IPS-18a (cell line): ENCODE data around the gene RXYLT1.
"Not testable (repeated sequence)": the region's sequence is repeated elsewhere in the genome, so short reads cannot be mapped to it uniquely, and the experiment has no call there.

ENCODE experiments used
- H3K27ac ChIP-seq: one replicate; pipeline ENCODE4 v1.5.1; 2013; ENCODE audit warnings: low read length
- H3K27me3 ChIP-seq: one replicate; pipeline ENCODE4 v1.6.1; 2013; ENCODE audit warnings: mild to moderate bottlenecking, low read length; ENCODE audit not compliant: control insufficient read depth, insufficient read depth
- H3K36me3 ChIP-seq: one replicate; pipeline ENCODE4 v1.6.1; 2013; ENCODE audit warnings: low read depth, low read length; ENCODE audit not compliant: control insufficient read depth
- H3K4me1 ChIP-seq: one replicate; pipeline ENCODE4 v1.6.1; 2013; ENCODE audit warnings: low read depth, low read length; ENCODE audit not compliant: control insufficient read depth
- H3K4me3 ChIP-seq: one replicate; pipeline ENCODE4 v1.5.1; 2013; ENCODE audit warnings: low read length
- H3K9ac ChIP-seq: one replicate; pipeline ENCODE4 v1.6.1; 2013; ENCODE audit warnings: mild to moderate bottlenecking, low read length, moderate library complexity
- H3K9me3 ChIP-seq: one replicate; pipeline ENCODE4 v1.6.1; 2013; ENCODE audit warnings: low read depth, low read length; ENCODE audit not compliant: control insufficient read depth

RXYLT1 gene, protein sequence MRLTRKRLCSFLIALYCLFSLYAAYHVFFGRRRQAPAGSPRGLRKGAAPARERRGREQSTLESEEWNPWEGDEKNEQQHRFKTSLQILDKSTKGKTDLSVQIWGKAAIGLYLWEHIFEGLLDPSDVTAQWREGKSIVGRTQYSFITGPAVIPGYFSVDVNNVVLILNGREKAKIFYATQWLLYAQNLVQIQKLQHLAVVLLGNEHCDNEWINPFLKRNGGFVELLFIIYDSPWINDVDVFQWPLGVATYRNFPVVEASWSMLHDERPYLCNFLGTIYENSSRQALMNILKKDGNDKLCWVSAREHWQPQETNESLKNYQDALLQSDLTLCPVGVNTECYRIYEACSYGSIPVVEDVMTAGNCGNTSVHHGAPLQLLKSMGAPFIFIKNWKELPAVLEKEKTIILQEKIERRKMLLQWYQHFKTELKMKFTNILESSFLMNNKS

DNA sequence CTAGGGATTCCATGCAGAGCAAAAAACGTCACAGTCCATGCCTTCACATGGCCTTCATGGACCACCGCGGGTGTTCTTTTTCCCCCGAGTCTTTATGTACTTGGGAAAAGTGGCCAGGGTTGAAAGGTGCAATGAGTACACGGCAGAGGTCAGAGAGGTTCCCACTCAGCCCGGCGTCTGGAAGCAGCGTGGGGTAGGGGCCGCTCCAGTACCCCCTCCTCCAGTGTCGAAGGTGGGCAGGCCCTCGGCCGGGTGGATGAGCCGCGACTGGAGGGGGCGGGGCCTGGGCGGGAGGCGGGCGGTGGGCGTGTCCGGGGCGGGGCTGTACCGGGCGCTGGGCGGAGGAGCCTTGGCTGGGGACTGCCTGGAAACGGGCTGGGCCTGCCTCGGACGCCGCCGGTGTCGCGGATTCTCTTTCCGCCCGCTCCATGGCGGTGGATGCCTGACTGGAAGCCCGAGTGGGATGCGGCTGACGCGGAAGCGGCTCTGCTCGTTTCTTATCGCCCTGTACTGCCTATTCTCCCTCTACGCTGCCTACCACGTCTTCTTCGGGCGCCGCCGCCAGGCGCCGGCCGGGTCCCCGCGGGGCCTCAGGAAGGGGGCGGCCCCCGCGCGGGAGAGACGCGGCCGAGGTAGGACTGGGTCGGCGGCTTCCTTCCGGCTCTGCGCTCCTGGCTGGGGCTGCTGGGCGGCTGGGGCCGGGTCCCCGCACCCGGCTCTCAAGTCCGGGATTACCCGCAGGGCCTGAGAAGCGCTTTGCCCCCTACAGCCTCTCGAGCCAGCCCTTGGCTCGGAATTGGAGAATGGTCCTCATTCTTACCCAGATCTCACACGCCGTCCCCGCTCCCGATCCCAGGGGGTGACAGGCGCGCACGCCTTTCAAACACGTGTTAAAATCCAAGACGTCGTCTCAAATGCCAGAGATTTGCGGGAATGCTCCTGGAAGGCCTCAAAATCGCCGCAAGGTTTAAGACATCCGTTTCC lies at the start of gene RXYLT1:
Gene RXYLT1 (plus strand): TSS at position 412 of the 984 bp plus-strand sequence. CDS start 52 bp downstream, at position 464.
- peaks cover 4% of the 10 kb centered on the region for H3K27me3 ChIP-seq
- no peaks in the 10 kb centered on the region for H3K9me3 ChIP-seq
- H3K4me3 ChIP-seq: peak within 1 kb of the TSS; percentile 88
- peak within 1 kb of the TSS; percentile 77 for H3K27ac ChIP-seq
- H3K9ac ChIP-seq: peak within 1 kb of the TSS; percentile 83
- H3K4me1 ChIP-seq: peaks cover 6% of the 10 kb centered on the region
- H3K36me3 ChIP-seq: peaks cover 20% of the 10 kb centered on the region

DNA sequence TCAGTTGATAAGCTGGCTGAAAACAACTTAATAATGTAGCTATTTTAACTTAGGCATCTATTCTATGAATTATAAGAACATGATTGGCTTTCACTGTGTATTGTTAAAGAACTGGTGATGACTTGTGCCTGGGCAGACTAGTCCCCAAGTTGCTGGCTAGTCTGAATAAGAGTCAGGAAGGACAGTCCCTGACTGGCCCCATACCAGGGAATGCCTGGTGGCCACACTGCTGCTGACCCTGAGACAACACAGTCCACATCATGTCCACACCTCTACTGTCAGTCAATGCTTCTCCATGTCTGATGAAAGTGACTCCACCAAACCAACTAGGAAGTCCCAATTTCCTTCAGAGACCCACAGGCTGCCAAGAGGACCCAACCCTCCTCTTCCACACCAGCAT lies 46.9 kb upstream of the RXYLT1 start:
- H3K27ac ChIP-seq, H3K27me3 ChIP-seq, H3K9me3 ChIP-seq, H3K36me3 ChIP-seq, H3K4me3 ChIP-seq, H3K9ac ChIP-seq, H3K4me1 ChIP-seq: not testable (repeated sequence)

DNA sequence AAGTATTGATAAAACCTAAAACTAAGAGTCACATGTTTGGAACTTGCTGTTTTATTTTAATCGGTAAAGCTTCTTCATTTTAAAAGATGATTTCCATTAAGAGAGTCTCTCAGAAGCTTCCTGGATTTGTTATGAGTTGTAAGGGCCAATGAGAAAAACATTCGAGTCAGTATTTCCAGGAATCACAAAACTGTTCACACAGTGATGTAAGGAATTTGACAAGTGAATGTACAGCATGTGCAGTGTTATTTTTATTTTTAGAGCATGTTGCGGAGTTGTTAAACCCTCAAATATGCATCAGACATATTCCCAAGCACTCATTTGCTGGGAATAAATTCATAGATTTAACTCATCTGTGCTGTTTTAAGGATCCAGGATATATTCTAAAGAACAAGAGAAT lies 46.1 kb upstream of the RXYLT1 start:
- not testable (repeated sequence) for H3K4me1 ChIP-seq, H3K27ac ChIP-seq, H3K4me3 ChIP-seq, H3K9ac ChIP-seq, H3K9me3 ChIP-seq, H3K27me3 ChIP-seq, H3K36me3 ChIP-seq

DNA sequence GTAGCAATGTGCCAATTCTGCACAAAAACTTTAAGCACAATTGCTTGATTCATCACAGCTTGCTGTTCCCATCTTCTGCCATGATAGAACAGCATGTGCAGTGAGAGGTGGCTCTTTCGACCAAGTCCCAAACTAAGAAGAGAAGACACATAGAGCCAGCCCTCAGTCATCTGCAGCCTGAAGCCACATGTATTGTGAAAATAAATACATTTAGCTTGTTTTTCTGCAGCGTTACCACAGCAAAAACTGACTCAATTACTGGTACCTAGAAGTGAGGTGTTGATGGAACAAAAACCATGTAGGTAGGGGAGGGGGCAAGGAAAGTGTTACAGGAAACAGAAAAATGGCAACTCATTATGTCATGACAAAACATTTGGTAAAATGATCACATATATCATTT lies 39.2 kb upstream of the RXYLT1 start:
- not testable (repeated sequence) for H3K9me3 ChIP-seq, H3K4me3 ChIP-seq, H3K4me1 ChIP-seq, H3K27me3 ChIP-seq, H3K36me3 ChIP-seq, H3K9ac ChIP-seq, H3K27ac ChIP-seq

DNA sequence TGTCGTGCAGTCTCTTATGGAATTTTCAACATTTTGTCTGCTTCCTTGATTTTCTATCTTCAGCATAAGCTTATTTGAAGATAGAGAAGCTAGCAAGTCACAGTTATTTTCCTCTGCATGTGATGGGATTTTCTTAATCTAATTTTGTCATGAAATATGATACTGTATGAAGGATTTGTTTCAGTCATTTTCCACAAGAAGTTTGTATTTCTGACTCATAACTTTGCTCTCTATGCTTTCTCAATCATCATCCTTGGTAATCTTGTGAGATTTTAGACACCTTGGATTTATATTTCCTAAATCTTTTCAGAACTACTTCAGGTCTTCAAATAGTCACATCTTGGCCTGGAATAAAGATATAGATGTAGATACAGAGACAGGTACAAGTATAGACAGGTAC lies 38.3 kb upstream of the RXYLT1 start:
- not testable (repeated sequence) for H3K4me1 ChIP-seq, H3K36me3 ChIP-seq, H3K27me3 ChIP-seq, H3K9me3 ChIP-seq, H3K4me3 ChIP-seq, H3K27ac ChIP-seq, H3K9ac ChIP-seq

DNA sequence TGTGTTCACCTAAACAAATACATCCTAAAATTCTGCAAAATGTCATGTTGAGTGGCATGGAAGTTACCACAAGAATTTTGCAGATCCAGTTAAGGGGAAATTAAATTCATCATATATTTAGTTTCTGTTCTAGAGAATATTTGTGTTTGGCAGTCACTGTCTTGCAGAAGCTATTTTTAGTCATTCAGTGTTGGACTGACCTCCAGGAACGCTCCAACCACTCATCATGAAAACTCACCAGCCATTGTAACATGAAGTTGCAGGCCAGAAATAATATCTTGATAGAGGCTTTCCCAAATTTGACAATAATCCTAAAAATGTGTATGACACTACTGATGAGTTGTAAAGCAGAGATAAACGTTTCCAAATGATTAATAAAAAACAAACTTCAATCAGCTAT lies 35.6 kb upstream of the RXYLT1 start:
- H3K9me3 ChIP-seq, H3K36me3 ChIP-seq, H3K27me3 ChIP-seq, H3K27ac ChIP-seq, H3K4me1 ChIP-seq, H3K4me3 ChIP-seq, H3K9ac ChIP-seq: not testable (repeated sequence)

DNA sequence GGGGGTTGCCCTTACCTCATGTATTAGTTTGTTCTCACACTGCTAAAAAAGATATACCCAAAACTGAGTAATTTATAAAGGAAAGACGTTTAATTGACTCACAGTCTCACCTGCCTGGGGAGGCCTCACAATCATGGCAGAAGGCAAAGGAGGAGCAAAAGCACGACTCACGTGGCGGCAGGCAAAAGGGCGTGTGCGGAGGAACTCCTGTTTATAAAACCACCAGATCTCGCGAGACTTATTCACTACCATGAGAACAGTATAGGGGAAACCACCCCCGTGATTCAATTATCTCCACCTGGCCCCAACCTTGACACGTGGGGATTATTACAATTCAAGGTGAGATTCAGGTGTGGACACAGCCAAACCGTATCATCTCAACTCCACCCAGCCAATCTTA lies 33.2 kb upstream of the RXYLT1 start:
- H3K9ac ChIP-seq, H3K27me3 ChIP-seq, H3K4me3 ChIP-seq, H3K4me1 ChIP-seq, H3K36me3 ChIP-seq, H3K27ac ChIP-seq, H3K9me3 ChIP-seq: not testable (repeated sequence)

DNA sequence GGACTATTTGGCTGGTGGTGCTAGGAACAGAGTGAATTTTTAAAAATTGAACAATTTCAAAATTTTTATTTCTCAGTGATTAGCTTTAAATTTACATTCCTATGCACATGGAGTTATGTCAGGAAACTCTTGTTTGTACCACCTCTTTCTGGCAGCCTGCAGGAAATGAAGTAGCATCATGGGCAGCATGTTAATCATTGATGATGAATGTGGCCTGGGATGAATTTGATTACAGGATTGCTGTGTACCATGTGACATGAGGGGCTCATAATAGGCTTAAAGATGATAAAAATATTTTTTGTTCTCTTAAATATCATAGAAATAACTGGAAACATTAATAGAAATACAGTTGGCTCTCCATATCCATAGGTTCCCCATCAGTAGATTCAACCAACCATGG lies 32.6 kb upstream of the RXYLT1 start:
- H3K27me3 ChIP-seq, H3K27ac ChIP-seq, H3K4me3 ChIP-seq, H3K36me3 ChIP-seq, H3K9me3 ChIP-seq, H3K9ac ChIP-seq, H3K4me1 ChIP-seq: not testable (repeated sequence)

DNA sequence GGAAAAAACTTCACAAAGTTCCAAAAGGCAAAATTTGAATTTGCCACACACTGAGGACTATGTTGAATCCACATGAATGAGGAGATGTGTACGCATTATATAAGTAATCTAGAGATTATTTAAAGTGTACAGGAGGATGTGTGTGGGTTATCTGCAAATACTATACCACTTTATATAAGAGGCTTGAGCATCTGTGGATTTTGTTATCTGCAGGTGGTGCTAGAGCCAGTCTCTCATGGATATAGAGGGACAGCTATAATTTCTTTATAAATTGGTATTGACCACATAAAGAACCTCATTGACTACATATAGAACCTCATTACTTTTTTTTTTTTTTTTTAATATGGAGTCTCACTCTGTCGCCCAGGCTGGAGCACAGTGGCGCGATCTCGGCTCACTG lies 32.2 kb upstream of the RXYLT1 start:
- Histone ChIP-seq H3K9ac (no peak overlapping the region), H3K4me1 (no peaks in the 10 kb centered on the region), H3K9me3 (no peaks in the 10 kb centered on the region), H3K4me3 (no peak overlapping the region), H3K27ac (no peak overlapping the region), H3K36me3 (no peaks in the 10 kb centered on the region), H3K27me3 (no peaks in the 10 kb centered on the region)

DNA sequence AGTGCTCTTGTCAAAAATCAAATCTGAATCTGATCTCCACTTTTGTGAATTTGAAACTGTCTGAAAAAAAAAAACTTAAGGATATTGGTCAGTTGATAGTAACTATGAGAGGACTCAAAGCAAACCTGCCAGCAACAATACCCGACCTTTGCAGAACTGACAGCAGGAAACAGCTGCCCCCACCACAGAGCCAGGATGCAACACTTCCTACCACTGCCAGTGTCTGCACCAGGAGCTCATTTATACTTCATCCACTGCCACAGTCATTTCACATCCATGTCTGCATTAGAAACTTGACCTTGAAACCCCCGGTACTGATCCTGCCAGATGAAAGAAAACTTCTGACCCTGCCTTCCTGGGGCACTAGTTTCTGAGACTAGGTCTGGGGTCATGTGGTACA lies 27.4 kb upstream of the RXYLT1 start:
- Histone ChIP-seq H3K36me3 (no peaks in the 10 kb centered on the region), H3K4me1 (no peaks in the 10 kb centered on the region), H3K4me3 (no peak overlapping the region), H3K9me3 (no peaks in the 10 kb centered on the region), H3K27ac (no peak overlapping the region), H3K9ac (no peak overlapping the region), H3K27me3 (no peaks in the 10 kb centered on the region)

DNA sequence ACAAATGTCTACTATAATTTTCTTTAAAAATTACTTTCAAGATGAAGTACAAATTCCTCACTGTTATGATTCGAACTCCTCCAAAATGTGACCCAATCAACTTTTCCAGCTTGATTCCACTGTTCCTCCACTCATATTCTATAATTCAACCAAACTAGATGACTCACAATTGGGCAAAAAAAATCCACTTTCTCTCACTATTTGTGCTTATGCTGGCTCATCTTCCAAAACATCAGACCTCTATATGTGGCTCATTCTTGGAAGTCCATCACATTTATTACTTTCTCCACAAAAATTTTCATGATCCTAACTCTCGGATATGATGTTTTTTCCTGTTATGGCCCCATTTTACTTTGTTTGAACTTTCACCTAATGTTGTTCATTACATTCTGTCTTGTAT lies 26.9 kb upstream of the RXYLT1 start:
- Histone ChIP-seq H3K9me3 (no peaks in the 10 kb centered on the region), H3K4me1 (no peaks in the 10 kb centered on the region), H3K4me3 (no peak overlapping the region), H3K27ac (no peak overlapping the region), H3K36me3 (no peaks in the 10 kb centered on the region), H3K27me3 (no peaks in the 10 kb centered on the region), H3K9ac (no peak overlapping the region)
